ENCODE data around the gene EFCAB13. TPM values are rescaled to one million over a fixed set of nuclear protein-coding genes. Genes with fewer than 3 reads are reported as not detected.
"Not testable (repeated sequence)": the region's sequence is repeated elsewhere in the genome, so short reads cannot be mapped to it uniquely, and the experiment has no call there.

Gene EFCAB13
- total RNA-seq, 1 donor from 2014 or later = 2.7 TPM

DNA sequence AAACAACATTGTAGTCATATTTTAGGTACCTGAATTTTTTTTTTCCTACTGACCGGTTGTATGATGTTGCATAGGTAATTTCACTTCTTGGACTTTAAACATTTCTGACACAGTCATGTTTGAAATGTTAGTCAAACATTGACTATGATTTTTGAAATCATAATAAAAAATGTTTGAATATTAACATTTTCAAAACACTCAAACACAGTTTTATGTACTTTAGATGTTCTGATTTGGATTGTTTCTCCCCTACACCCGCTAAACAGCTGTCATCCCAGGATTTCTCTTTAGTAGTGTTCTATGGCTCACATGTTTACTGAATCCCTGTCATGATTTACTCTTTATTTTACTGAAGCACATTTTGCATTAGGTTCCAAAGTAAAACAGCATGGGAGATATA is 104.2 kb downstream of the EFCAB13 start:
- Mint-ChIP-seq H3K4me3 (no peak overlapping the region), H3K27me3 (ENCODE audit: insufficient read depth, low read depth) (peaks cover 11% of the 10 kb centered on the region), H3K4me1 (no peaks in the 10 kb centered on the region), H3K9me3 (peaks cover 15% of the 10 kb centered on the region), H3K36me3 (peaks cover 15% of the 10 kb centered on the region), H3K27ac (no peak overlapping the region)
- Histone ChIP-seq H3K27ac (no peak overlapping the region), H4K20me1 (ENCODE audit: low read depth) (no peaks in the 10 kb centered on the region), H2AFZ (replicated peaks) (no peak overlapping the region), H3K4me3 (no peak overlapping the region), H3K27me3 (peaks cover 32% of the 10 kb centered on the region), H3K36me3 (no peaks in the 10 kb centered on the region), H3F3A (ENCODE audit: low read depth) (peaks cover 4% of the 10 kb centered on the region), H3K9me3 (ENCODE audit: low read depth) (no peaks in the 10 kb centered on the region), H3K4me2 (no peak overlapping the region), H3K79me2 (ENCODE audit: low read depth) (no peaks in the 10 kb centered on the region), H3K9ac (no peak overlapping the region), H3K4me1 (no peaks in the 10 kb centered on the region)
- TF ChIP-seq EZH2phosphoT487 (IDR thresholded peaks at IDR 0.05) = no peak
- TF ChIP-seq, protein P1, sequence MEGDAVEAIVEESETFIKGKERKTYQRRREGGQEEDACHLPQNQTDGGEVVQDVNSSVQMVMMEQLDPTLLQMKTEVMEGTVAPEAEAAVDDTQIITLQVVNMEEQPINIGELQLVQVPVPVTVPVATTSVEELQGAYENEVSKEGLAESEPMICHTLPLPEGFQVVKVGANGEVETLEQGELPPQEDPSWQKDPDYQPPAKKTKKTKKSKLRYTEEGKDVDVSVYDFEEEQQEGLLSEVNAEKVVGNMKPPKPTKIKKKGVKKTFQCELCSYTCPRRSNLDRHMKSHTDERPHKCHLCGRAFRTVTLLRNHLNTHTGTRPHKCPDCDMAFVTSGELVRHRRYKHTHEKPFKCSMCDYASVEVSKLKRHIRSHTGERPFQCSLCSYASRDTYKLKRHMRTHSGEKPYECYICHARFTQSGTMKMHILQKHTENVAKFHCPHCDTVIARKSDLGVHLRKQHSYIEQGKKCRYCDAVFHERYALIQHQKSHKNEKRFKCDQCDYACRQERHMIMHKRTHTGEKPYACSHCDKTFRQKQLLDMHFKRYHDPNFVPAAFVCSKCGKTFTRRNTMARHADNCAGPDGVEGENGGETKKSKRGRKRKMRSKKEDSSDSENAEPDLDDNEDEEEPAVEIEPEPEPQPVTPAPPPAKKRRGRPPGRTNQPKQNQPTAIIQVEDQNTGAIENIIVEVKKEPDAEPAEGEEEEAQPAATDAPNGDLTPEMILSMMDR (IDR thresholded peaks at IDR 0.05) = no peak
- TF ChIP-seq EZH2 (IDR thresholded peaks at IDR 0.05) = no peak
- no peak for DNase-seq (ENCODE audit: low spot score)

DNA sequence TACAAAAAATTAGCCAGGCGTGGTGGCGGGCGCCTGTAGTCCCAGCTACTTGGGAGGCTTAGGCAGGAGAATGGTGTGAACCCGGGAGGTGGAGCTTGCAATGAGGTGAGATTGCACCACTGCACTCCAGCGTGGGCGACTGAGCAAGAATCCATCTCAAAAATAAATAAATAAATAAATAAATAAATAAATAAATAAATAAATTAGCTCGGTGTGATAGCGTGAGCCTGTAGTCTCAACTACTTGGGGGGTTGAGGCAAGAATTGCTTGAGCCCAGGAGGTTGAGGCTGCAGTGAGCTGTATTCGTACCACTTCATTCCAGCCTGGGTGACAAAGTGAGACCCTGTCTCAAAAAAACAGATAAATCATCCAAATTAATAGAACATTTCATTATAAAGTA is 108.5 kb downstream of the EFCAB13 start:
- H3K4me1 Mint-ChIP-seq = not testable (repeated sequence)

GRCh38 chr17:47465165-47465564 is 141.4 kb downstream of the EFCAB13 start:
- Histone ChIP-seq H2AFZ (replicated peaks) (no peak overlapping the region), H3K9me3 (ENCODE audit: low read depth) (no peaks in the 10 kb centered on the region), H4K20me1 (ENCODE audit: low read depth) (no peaks in the 10 kb centered on the region), H3K27ac (no peak overlapping the region), H3K4me2 (no peak overlapping the region), H3K79me2 (ENCODE audit: low read depth) (no peaks in the 10 kb centered on the region), H3K27me3 (no peaks in the 10 kb centered on the region), H3K9ac (no peak overlapping the region), H3F3A (ENCODE audit: low read depth) (peaks cover 3% of the 10 kb centered on the region), H3K4me1 (no peaks in the 10 kb centered on the region), H3K4me3 (no peak overlapping the region), H3K36me3 (no peaks in the 10 kb centered on the region)
- H3K9me3 Mint-ChIP-seq = no peaks in the 10 kb centered on the region
- no peak overlapping the region for H3K4me3 Mint-ChIP-seq
- DNase-seq (ENCODE audit: low spot score) = no peak
- no peak for TF ChIP-seq EZH2phosphoT487 (IDR thresholded peaks at IDR 0.05)
- TF ChIP-seq, protein P1 (IDR thresholded peaks at IDR 0.05) = no peak
- TF ChIP-seq EZH2 (IDR thresholded peaks at IDR 0.05) = no peak
- no peak overlapping the region for H3K27ac Mint-ChIP-seq
- peaks cover 8% of the 10 kb centered on the region for H3K36me3 Mint-ChIP-seq
- no peaks in the 10 kb centered on the region for H3K4me1 Mint-ChIP-seq
- no peaks in the 10 kb centered on the region for H3K27me3 Mint-ChIP-seq (ENCODE audit: insufficient read depth, low read depth)

More for the DNA sequence above, 108.5 kb downstream of the EFCAB13 start:
- not testable (repeated sequence) for H3K27ac Mint-ChIP-seq; H3K27me3 ChIP-seq; H3K4me3 ChIP-seq; H3K4me3 Mint-ChIP-seq; H3K27me3 Mint-ChIP-seq (ENCODE audit: insufficient read depth, low read depth); H3K4me2 ChIP-seq; H2AFZ ChIP-seq (replicated peaks); H3K9me3 ChIP-seq (ENCODE audit: low read depth); H4K20me1 ChIP-seq (ENCODE audit: low read depth); H3K36me3 Mint-ChIP-seq; H3K36me3 ChIP-seq; H3K4me1 ChIP-seq; DNase-seq (ENCODE audit: low spot score); H3K79me2 ChIP-seq (ENCODE audit: low read depth); H3K27ac ChIP-seq; H3F3A ChIP-seq (ENCODE audit: low read depth); H3K9ac ChIP-seq
- peaks cover 28% of the 10 kb centered on the region for H3K9me3 Mint-ChIP-seq

DNA sequence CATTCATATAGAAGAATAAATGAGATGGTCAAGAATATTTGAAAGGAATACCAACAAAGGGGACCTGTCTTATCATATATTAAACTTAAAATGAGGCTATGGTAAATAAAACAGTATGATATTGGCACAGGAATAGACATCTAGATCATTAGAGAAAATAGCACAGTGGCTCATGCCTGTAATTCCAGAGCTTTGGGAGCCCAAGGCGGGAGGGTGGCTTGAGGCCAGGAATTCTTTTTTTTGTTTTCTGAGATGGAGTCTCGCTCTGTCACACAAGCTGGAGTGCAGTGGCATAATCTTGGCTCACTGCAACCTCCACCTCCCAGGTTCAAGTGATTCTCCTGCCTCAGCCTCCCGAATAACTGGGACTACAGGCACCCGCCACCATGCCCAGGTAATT is 143.2 kb downstream of the EFCAB13 start:
- not testable (repeated sequence) for H3K27ac Mint-ChIP-seq; H3F3A ChIP-seq (ENCODE audit: low read depth); H4K20me1 ChIP-seq (ENCODE audit: low read depth); H3K4me1 Mint-ChIP-seq; H3K27me3 Mint-ChIP-seq (ENCODE audit: insufficient read depth, low read depth); H2AFZ ChIP-seq (replicated peaks); H3K4me2 ChIP-seq; DNase-seq (ENCODE audit: low spot score); H3K36me3 Mint-ChIP-seq; H3K79me2 ChIP-seq (ENCODE audit: low read depth); H3K4me3 Mint-ChIP-seq; H3K36me3 ChIP-seq; H3K27me3 ChIP-seq; H3K9me3 ChIP-seq (ENCODE audit: low read depth); H3K27ac ChIP-seq; H3K4me1 ChIP-seq; H3K9me3 Mint-ChIP-seq; H3K4me3 ChIP-seq; H3K9ac ChIP-seq

Measured in neural progenitor cell (in vitro differentiated cells).